ENCODE data around the gene PCDHGA9. TPM values are rescaled to one million over a fixed set of nuclear protein-coding genes. Genes with fewer than 3 reads are reported as not detected.
A peak's percentile ranks its signal among the peaks of the same experiment; 100 is the strongest.

The PCDHGA9 gene
- total and polyA plus RNA-seq, 2 donors (not counting 1 experiment from before 2014, with no cell fraction given) = 3.3 to 4.8 TPM

DNA sequence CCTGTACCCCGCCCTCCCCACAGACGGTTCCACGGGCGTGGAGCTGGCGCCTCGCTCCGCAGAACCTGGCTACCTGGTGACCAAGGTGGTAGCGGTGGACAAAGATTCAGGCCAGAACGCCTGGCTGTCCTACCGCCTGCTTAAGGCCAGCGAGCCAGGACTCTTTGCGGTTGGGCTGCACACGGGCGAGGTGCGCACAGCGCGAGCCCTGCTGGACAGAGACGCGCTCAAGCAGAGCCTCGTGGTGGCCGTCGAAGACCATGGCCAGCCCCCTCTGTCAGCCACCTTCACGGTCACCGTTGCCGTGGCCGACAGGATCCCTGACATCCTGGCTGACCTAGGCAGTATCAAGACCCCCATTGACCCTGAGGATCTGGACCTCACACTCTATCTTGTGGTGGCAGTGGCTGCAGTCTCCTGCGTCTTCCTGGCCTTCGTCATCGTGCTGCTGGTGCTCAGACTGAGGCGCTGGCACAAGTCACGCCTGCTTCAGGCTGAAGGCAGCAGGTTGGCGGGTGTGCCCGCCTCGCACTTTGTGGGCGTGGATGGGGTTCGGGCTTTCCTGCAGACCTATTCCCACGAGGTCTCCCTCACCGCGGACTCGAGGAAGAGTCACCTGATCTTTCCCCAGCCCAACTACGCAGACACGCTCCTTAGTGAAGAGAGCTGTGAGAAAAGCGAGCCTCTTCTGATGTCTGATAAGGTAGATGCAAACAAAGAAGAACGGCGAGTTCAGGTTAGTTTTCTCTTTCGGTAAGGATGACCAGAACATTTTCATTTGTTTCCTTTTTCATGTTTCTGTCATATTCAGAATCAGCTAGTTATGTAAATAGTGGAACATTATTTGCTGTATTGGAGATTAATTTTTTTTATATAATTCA lies 36.3 kb upstream of the PCDHGA9 start:
- Histone ChIP-seq H4K20me1 (ENCODE audit: control insufficient read depth, extremely low read depth, insufficient read depth, low read length) (no peaks in the 10 kb centered on the region), H3K4me3 (replicated peaks in 1 of 4; ENCODE audit: control extremely low read depth in 1 of 4, insufficient read depth in 1 of 4, low read depth in 3 of 4, low read length in 4 of 4) (no peak overlapping the region), H3K4me1 (ENCODE audit: control insufficient read depth, extremely low read depth, insufficient read depth, low read length) (no peaks in the 10 kb centered on the region), H3K4me2 (ENCODE audit: extremely low read depth, insufficient read depth, low read length) (no peak overlapping the region), H3K27ac (ENCODE audit: insufficient read depth, low read length) (no peak overlapping the region), H3K36me3 (ENCODE audit: control insufficient read depth, insufficient read depth, low read length) (no peaks in the 10 kb centered on the region), H3K27me3 (ENCODE audit: control insufficient read depth, insufficient read depth, low read length) (peaks cover 32% of the 10 kb centered on the region), H3K9ac (ENCODE audit: insufficient read depth, low read length) (no peak overlapping the region), H3K9me3 (ENCODE audit: control insufficient read depth, insufficient read depth, low read depth, low read length) (peaks cover 5% of the 10 kb centered on the region), H3K79me2 (ENCODE audit: control insufficient read depth, insufficient read depth, low read length) (no peaks in the 10 kb centered on the region), H2AFZ (ENCODE audit: low read length) (no peak overlapping the region)
- no peak for DNase-seq (ENCODE audit: low read depth in 2 of 2)
- TF ChIP-seq, protein P1, sequence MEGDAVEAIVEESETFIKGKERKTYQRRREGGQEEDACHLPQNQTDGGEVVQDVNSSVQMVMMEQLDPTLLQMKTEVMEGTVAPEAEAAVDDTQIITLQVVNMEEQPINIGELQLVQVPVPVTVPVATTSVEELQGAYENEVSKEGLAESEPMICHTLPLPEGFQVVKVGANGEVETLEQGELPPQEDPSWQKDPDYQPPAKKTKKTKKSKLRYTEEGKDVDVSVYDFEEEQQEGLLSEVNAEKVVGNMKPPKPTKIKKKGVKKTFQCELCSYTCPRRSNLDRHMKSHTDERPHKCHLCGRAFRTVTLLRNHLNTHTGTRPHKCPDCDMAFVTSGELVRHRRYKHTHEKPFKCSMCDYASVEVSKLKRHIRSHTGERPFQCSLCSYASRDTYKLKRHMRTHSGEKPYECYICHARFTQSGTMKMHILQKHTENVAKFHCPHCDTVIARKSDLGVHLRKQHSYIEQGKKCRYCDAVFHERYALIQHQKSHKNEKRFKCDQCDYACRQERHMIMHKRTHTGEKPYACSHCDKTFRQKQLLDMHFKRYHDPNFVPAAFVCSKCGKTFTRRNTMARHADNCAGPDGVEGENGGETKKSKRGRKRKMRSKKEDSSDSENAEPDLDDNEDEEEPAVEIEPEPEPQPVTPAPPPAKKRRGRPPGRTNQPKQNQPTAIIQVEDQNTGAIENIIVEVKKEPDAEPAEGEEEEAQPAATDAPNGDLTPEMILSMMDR (conservative IDR thresholded peaks at IDR 0.05 in 1 of 2, IDR thresholded peaks at IDR 0.05 in 1 of 2; ENCODE audit: low read depth in 1 of 2, low read length in 2 of 2) = no peak
- TF ChIP-seq EZH2 (IDR thresholded peaks at IDR 0.05; ENCODE audit: low read length, missing control alignments) = no peak

DNA sequence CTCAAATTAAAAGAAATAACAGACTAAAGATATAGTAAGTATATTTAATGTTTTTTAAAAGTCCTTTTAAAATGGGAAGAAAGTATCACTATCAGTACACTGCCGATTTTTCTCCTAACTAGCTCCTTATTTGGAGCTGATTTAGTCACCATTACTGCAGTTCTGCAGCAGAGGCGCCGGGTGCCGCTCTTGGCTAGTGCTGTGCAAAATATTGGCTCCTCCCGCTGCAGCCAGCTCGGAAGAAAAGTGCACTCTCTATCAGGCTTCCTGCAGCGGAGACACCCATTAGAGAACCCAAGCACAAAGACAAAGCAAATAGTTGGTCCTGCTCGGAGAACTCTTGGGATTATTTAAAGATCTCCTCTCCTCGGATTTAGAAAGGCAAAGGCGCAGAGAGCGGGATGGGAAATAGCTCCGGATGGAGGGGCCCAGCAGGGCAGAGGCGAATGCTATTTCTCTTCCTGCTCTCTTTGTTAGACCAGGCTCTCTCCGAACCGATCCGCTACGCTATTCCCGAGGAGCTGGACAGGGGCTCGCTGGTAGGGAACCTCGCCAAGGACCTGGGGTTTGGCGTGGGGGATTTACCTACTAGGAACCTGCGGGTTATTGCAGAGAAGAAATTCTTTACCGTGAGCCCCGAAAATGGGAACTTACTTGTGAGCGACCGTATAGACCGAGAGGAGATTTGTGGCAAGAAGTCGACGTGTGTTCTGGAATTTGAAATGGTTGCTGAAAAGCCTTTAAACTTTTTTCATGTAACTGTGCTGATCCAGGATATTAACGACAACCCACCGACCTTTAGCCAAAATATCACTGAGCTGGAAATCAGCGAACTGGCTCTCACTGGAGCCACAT lies 32.4 kb upstream of the PCDHGA9 start, which contains the start of gene PCDHGB3:
Gene PCDHGB3 (plus strand): TSS at position 249 of the 855 bp plus-strand sequence. CDS start 153 bp downstream, at position 402.
- peak within 1 kb of the TSS; percentile 59 for H3K4me2 ChIP-seq (ENCODE audit: extremely low read depth, insufficient read depth, low read length)
- peaks cover 2% of the 10 kb centered on the region for H3K9me3 ChIP-seq (ENCODE audit: control insufficient read depth, insufficient read depth, low read depth, low read length)

More for the DNA sequence above, 32.4 kb upstream of the PCDHGA9 start, which contains the start of gene PCDHGB3:
- H3K27ac ChIP-seq (ENCODE audit: insufficient read depth, low read length) = no peak within 1 kb of the TSS
- H3K4me3 ChIP-seq (replicated peaks in 1 of 4; ENCODE audit: control extremely low read depth in 1 of 4, insufficient read depth in 1 of 4, low read depth in 3 of 4, low read length in 4 of 4) = peak within 1 kb of the TSS; percentile 25 to 48 (median 38)
- H3K27me3 ChIP-seq (ENCODE audit: control insufficient read depth, insufficient read depth, low read length) = peaks cover 16% of the 10 kb centered on the region
- no peaks in the 10 kb centered on the region for H3K4me1 ChIP-seq (ENCODE audit: control insufficient read depth, extremely low read depth, insufficient read depth, low read length)
- peak within 1 kb of the TSS; percentile 30 for H2AFZ ChIP-seq (ENCODE audit: low read length)
- H3K36me3 ChIP-seq (ENCODE audit: control insufficient read depth, insufficient read depth, low read length) = no peaks in the 10 kb centered on the region
- peak; percentile 53 to 70 for DNase-seq (ENCODE audit: low read depth in 2 of 2)
- no peaks in the 10 kb centered on the region for H4K20me1 ChIP-seq (ENCODE audit: control insufficient read depth, extremely low read depth, insufficient read depth, low read length)
- H3K9ac ChIP-seq (ENCODE audit: insufficient read depth, low read length) = peak within 1 kb of the TSS; percentile 7
- TF ChIP-seq EZH2 (IDR thresholded peaks at IDR 0.05; ENCODE audit: low read length, missing control alignments) = no peak
- TF ChIP-seq, protein P1 (conservative IDR thresholded peaks at IDR 0.05 in 1 of 2, IDR thresholded peaks at IDR 0.05 in 1 of 2; ENCODE audit: low read depth in 1 of 2, low read length in 2 of 2) = peak; percentile 44 to 47
- H3K79me2 ChIP-seq (ENCODE audit: control insufficient read depth, insufficient read depth, low read length) = no peaks in the 10 kb centered on the region

Measured in fibroblast of lung (primary cell).